MM.1S (cell line): ENCODE results near the gene DLGAP1.

Source experiments
- CTCF ChIP-seq: fragments of 300-600 bp; sonication (generic); IDR thresholded peaks from 2 replicates; pipeline ENCODE4 v1.5.1; 2016; ENCODE audit warnings: antibody characterized with exemption, low read length, mixed read lengths
- EZH2phosphoT487 ChIP-seq: fragments of 300-600 bp; sonication (generic); IDR thresholded peaks from 2 replicates; pipeline ENCODE4 v1.6.1; 2018; ENCODE audit warnings: antibody characterized with exemption, low read length

GRCh38 chr18:4405965-4406364, 49.1 kb downstream of the DLGAP1 start:
- TF ChIP-seq EZH2phosphoT487 (no peak), CTCF (no peak)
